ENCODE results near the gene LARGE1.

DNA sequence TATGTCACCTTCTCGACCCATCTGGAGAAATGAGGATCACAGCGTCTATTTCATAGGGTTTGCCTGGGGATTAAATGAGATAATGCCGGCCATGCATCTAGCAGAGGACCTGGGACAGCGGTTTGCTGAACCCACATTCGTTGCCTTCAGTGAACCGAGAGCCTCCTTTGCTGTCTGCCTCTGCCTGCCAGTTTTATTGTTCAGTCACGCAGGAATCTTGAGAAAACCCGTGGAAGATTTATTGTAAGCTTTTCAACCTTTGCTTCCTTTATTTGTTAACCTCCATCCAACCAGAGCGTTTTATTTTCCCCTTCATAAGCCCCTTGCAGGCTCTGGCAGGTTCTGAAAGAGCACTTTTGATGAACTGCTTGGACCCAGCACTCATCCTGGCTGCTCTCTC is 659.8 kb downstream of the LARGE1 start:
- TF ChIP-seq, protein P1, sequence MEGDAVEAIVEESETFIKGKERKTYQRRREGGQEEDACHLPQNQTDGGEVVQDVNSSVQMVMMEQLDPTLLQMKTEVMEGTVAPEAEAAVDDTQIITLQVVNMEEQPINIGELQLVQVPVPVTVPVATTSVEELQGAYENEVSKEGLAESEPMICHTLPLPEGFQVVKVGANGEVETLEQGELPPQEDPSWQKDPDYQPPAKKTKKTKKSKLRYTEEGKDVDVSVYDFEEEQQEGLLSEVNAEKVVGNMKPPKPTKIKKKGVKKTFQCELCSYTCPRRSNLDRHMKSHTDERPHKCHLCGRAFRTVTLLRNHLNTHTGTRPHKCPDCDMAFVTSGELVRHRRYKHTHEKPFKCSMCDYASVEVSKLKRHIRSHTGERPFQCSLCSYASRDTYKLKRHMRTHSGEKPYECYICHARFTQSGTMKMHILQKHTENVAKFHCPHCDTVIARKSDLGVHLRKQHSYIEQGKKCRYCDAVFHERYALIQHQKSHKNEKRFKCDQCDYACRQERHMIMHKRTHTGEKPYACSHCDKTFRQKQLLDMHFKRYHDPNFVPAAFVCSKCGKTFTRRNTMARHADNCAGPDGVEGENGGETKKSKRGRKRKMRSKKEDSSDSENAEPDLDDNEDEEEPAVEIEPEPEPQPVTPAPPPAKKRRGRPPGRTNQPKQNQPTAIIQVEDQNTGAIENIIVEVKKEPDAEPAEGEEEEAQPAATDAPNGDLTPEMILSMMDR (IDR thresholded peaks at IDR 0.05; ENCODE audit: low read depth, low read length) = no peak
- TF ChIP-seq, protein P2, sequence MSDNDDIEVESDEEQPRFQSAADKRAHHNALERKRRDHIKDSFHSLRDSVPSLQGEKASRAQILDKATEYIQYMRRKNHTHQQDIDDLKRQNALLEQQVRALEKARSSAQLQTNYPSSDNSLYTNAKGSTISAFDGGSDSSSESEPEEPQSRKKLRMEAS (IDR thresholded peaks at IDR 0.05; ENCODE audit: low read depth, low read length) = no peak
- TF ChIP-seq POLR2A (IDR thresholded peaks at IDR 0.05; ENCODE audit: extremely low read depth, insufficient read length) (no peak), MYC (IDR thresholded peaks at IDR 0.05; ENCODE audit: low read depth, low read length) (no peak)

All from NB4 (cell line).